Pons (tissue), 1 donor: ENCODE measurements around the gene SSTR5.
A peak's percentile ranks its signal among the peaks of the same experiment; 100 is the strongest.

Experiments
- DNase-seq: peaks from one replicate; pipeline ENCODE4 v3.0.0-alpha.2; 2016; ENCODE audit warnings: low spot score

The SSTR5 gene

GRCh38 chr16:1054660-1055556 is 17.6 kb upstream of the SSTR5 start:
- DNase-seq, result peak; percentile 56

GRCh38 chr16:1055557-1055924 is 17.0 kb upstream of the SSTR5 start:
- no peak for DNase-seq

- DNase-seq, result no peak
Measured at GRCh38 chr16:1056196-1056595, 16.4 kb upstream of the SSTR5 start.

DNA sequence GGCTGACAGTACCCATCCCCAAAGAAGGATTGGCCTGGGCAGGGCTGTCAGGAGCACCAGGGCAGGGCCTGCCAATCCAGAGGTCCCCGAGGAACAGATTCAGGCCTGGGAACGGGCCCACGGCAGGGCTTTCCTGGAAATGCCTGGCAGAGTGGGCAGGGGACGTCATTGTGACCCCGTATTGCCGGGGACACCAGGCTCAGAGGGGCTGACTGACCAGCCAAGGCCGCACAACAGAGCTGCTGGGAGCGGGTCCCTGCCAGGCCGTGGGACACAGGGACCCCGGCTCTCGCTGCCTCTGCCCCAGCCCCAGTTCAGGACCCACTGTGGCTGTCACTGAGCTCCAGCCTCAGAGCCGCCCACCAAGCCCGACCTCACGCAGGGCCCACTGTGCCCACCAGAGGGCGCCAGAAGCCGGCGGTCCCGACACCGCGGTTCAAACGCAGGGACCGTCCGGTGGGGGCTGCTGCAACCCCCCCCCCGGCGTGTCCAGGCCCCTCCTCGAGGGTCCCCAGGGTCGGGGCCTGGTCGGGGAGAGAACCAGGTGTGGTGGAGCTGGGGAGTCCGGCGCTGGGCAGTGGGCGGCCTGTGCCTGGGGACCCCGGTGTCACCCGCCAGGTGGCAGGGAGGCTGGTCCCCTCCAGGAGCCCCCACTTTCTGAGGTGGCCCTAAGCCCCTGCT is 15.2 kb upstream of the SSTR5 start:
- DNase-seq, result no peak

- DNase-seq, result no peak
Measured at GRCh38 chr16:1058216-1058615, 14.3 kb upstream of the SSTR5 start.

GRCh38 chr16:1059310-1059709 is 13.2 kb upstream of the SSTR5 start:
- DNase-seq, result no peak

DNA sequence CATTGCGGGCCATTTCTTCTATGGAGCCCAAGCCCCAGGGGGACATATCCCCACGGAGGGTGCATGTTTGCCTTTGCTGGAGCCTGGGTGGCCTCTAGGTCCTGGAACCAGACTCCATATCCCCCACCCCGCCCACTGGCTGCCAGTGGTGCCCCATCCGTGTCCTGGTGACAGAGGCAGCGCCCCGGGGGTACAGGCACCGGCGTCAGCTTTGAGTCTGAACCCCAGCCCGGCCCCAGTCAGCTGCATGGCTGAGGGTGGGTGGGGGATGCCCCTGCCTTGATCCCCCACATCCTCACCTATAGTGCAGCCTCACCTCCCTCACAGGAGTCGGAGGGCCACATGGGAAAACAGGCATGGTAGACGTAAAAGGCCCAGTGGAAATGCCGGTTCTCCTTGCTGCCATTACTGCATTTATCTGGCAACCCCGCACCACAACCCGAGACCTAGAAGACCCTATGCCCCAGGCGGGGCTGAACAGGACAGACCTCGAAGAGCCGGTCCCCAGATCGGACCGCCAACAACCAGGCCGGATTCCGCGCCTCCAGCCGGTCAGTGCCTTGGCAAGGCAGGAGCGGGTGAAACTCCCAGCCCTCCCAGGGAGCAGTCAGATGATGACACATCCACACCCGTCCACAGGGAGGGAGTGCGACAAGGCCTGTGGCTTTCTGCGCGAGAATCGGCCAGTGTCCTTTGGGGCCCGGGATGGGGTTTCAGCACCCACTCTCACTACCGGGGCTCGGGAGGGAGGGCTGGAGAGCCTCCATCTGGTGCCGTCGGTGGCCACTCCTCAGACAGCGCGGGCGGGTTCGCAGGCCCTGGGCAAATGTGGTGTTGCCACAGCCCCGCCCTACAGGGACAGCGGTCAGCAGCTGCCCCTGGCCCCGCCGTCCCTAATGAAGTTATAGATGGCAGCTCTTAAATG is 11.9 kb upstream of the SSTR5 start:
- DNase-seq, result no peak

GRCh38 chr16:1061769-1062505 is 10.6 kb upstream of the SSTR5 start:
- no peak for DNase-seq

GRCh38 chr16:1062895-1063294 is 9.7 kb upstream of the SSTR5 start:
- no peak for DNase-seq

- no peak for DNase-seq
Measured at GRCh38 chr16:1063728-1064127, 8.8 kb upstream of the SSTR5 start.

DNA sequence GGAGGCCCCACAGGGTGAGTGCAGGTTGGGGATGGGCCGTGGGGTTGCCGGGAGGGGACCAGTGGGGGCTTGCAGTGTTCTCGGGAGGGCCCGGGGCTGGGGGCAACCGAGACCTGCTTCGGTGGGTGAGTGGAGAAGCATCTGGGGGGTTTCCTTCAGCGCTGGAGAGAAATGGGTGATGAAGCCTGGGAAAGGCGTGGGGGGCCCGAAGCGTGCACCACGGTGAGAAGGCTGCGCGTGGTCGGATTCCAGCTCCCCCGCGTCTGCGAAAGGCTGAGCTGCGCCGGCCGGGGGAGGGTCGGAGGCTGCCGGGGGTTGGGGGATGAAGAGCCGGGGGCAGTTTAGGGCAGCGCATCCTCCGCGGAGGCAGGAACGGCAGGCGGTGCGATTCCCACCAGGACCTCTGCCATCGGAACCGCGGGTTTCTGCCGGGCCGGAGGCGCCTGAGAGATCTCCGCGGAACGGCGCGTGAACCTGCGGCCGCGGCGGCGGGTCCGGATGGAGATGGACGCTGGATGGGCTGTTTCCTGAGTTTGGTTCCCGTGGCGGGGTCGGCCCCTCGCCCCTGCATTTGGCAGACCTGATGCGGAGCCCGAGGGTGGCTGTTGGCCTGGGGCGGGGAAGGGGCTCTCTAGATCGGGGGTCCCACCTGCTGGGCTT is 6.9 kb upstream of the SSTR5 start:
- no peak for DNase-seq

- no peak for DNase-seq
Measured at GRCh38 chr16:1066584-1067172, 5.9 kb upstream of the SSTR5 start.

DNA sequence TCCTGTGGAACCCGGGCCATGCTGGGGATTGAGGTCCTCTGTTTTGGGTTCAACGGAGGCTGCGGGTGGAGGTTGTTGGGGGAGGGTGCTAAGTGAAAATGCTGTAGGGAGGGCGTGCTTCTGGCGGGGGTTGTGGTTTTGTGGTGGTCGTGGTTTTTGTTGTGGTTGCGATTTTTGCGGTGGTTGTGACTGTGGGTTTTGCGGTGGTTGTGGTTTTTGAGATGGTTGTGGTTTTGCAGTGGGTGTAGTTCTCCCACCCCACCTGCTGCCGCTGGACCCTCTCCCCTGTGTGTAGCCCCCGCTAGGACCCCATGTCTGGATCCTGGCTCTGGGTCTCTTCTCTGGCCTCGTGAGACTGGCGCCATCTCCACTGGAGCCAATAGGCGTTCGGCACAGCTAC is 4.9 kb upstream of the SSTR5 start:
- no peak for DNase-seq

- no peak for DNase-seq
Measured at GRCh38 chr16:1068451-1068850, 4.1 kb upstream of the SSTR5 start.

DNA sequence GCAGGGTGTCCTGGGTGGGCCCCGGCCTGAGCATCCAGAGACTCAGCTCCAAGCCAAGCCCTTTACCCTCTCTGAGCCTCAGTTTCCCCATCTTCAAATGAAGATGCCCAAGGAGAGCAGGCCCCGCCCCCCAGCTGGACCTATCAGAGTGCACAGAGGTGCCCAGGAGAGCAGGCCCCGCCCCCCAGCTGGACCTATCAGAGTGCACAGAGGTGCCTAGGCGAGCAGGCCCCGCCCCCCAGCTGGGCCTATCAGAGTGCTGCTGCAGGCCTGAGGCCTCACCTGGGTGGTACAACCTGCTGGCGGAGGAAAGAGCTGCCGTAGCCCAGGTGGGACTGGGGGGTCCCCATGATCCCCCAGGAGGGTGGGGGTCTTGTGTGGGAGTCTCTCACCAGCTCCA is 3.4 kb upstream of the SSTR5 start:
- DNase-seq, result no peak

DNA sequence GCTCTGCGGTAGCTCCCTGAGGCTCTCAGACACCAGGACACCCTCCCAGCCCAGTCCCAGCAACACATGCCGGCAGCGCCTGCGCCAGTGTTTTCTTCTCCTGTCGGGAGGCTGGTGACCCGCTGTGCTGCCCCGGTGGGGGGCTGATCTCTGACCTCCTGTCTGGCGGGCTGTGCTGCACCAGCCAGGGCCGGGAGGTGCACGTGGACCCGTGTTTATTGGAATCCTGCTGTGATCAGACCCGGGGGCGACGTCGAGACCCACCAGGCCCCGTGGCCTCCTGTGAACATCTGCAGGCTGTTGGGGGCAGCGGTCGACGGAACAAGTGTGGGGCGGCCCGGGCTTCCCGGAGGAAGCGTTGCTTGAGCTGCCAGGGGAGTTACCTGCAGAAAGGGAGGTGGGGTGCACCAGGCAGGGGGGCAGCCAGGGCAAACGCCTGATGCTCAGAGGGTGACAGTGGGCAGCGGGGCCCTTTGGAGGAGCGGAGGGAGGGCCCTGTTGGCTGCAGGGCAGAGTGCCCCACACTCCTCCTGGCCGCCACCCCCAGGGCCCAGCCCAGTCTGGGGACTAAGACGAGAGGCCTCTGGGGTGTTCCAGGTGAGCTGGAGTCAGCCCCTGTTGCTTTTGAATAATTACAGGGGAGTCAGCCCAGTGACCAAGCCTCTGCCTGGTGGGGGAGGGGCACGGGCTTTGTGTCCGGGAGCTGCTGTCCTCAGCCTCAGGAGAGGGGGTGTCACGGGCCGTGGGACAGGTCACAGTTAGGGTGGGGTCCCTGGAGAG is 2.3 kb upstream of the SSTR5 start:
- no peak for DNase-seq

- DNase-seq, result no peak
Measured at GRCh38 chr16:1070864-1071408, 1.6 kb upstream of the SSTR5 start.

DNA sequence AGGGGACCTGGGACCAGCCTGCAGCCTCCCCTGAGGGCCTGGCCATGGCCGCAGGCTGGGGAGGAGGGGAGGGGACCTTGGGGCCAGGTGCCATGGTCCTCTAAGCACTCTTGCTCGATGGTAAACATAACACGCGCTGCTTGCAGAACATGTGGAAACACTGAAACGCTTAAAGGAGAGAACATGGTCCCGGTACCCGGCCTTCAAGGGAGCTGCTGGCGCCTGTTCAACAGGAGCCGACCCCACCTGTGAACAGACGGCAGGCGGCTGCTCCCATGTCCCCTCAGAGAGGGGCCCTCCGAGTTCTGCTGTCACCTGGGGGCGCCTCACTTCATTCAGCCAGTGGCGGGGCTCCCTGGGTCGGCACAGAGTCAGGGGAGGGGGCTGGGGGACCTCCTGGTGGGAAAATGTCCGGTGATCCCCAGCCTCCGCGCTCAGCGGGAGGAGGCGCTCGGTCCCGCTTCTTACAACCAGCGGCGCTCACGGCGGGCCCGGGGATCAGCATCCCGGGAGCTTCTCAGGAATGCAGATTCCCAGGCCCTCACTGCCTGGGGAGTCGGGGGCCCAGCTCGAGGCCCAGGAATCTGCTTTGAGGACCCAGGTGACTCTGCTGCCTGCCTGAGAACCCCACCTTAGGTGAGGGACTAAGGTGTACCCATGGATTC is 854 bp upstream of the SSTR5 start:
- DNase-seq, result no peak

DNA sequence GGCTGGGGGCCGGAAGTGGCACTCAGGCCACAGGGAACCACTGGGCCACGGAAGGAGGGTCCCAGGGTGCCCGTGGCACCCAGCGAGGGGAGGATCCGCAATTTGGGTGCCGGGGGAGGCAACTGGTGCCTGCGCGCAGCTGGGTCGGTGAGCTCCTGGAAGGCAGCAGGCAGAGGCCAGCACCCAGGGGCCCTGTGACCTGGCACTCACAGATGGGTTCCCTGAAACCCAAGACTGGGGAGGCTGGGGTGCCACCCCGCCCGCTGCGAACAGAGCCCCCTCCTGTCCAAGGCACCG is 663 bp downstream of the SSTR5 start:
- DNase-seq, result no peak
